K562 (cell line): Measurements from ENCODE around the gene NRP2. TPM values are rescaled to one million over a fixed set of nuclear protein-coding genes. Genes with fewer than 3 reads are reported as not detected.

Experiments used
- ATAC-seq: fragments of 200-7000 bp; cut with Tn5 transposase; 3 replicates; pipeline ENCODE4 v1.9.1; 2020; ENCODE audit warnings: moderate library complexity
- BruUV-seq: library from RNA; stranded (reverse); fragments of 400-500 nt; replicated peaks from 2 replicates; lab custom pipeline; 2021; lab: Mats Ljungman, UMichigan
- CTCF ChIA-PET: fragments of 300-600 bp; formaldehyde crosslinking; extraction: SDS; loops from one replicate; lab custom pipeline; 2021; ENCODE audit warnings: low intra/inter-chr PET ratio; lab: Yijun Ruan, JAX
- POLR2A ChIA-PET: fragments of 300-600, 350-650 bp; sonication (Branson Sonifier 250); formaldehyde crosslinking; extraction: SDS; loops from one replicate; lab custom pipeline; 2021; ENCODE audit warnings: antibody characterized with exemption, inconsistent platforms; lab: Yijun Ruan, JAX
- DNase-seq, 4 experiments: peaks; one replicate each; pipeline versions ENCODE4 v3.0.0 to v3.0.0-alpha.2; 2011 to 2018; ENCODE audit warnings: low spot score in 3 of 4, mixed read lengths in 3 of 4; ENCODE audit errors: extremely low read depth in 1 of 4
- FAIRE-seq: peaks from 2 replicates; lab custom pipeline; 2011; peaks lifted over from hg19 to GRCh38; lab: Jason Lieb, UNC
- H2AFZ ChIP-seq: 2 replicates; pipeline ENCODE4 v1.6.0; 2011; ENCODE audit warnings: low read depth, low read length, control low read depth, inconsistent platforms
- H3K27ac ChIP-seq: fragments of 200-600 bp; 3 replicates; pipeline ENCODE4 v1.8.0; 2011; ENCODE audit warnings: low read depth, mild to moderate bottlenecking, control low read depth, inconsistent platforms, low read length, moderate library complexity, mixed read lengths; ENCODE audit errors: extremely low read depth
- H3K27me3 ChIP-seq, 2 experiments: fragments of 300-600 bp in 1 of 2; 2 replicates in 1 of 2; 3 replicates in 1 of 2; pipeline versions ENCODE4 v1.6.0 to v1.8.0; 2011; ENCODE audit warnings: inconsistent platforms in 2 of 2, low read length in 2 of 2, mild to moderate bottlenecking in 1 of 2, mixed read lengths in 1 of 2, moderate library complexity in 1 of 2; ENCODE audit not compliant: control insufficient read depth in 2 of 2, insufficient read depth in 2 of 2
- H3K36me3 ChIP-seq: fragments of 300-600 bp; 3 replicates; pipeline ENCODE4 v1.8.0; 2011; ENCODE audit warnings: mild to moderate bottlenecking, low read length, inconsistent platforms; ENCODE audit not compliant: control insufficient read depth, insufficient read depth
- H3K4me1 ChIP-seq, 2 experiments: fragments of 200-600 bp in 1 of 2; replicated peaks in 1 of 2; 2 replicates in 1 of 2; 3 replicates in 1 of 2; pipeline versions ENCODE4 v1.5.1 to v1.8.0; 2011; ENCODE audit warnings: inconsistent platforms in 2 of 2, low read length in 2 of 2, mild to moderate bottlenecking in 1 of 2, mixed read lengths in 1 of 2, moderate library complexity in 1 of 2; ENCODE audit not compliant: control insufficient read depth in 2 of 2, insufficient read depth in 2 of 2
- H3K4me2 ChIP-seq: 2 replicates; pipeline ENCODE4 v1.6.1; 2011; ENCODE audit warnings: low read length, control low read depth, inconsistent platforms, mixed read lengths; ENCODE audit not compliant: insufficient read depth
- H3K4me3 ChIP-seq: fragments of 200-600 bp; sonication (generic), shearing (Covaris generic); 2 replicates; pipeline ENCODE4 v1.5.1; 2016; ENCODE audit warnings: control low read depth, inconsistent platforms
- H3K79me2 ChIP-seq: fragments of 200-600 bp; 3 replicates; pipeline ENCODE4 v1.8.0; 2011; ENCODE audit warnings: low read length, inconsistent platforms; ENCODE audit not compliant: control insufficient read depth, insufficient read depth
- H3K9ac ChIP-seq, 2 experiments: 2 replicates each; pipeline versions ENCODE4 v1.6.0 to v1.6.1; 2011; ENCODE audit warnings: low read depth in 2 of 2, low read length in 2 of 2, control low read depth in 1 of 2, inconsistent platforms in 1 of 2, mild to moderate bottlenecking in 1 of 2, mixed read lengths in 1 of 2; ENCODE audit not compliant: insufficient read depth in 1 of 2
- H3K9me1 ChIP-seq: one replicate; pipeline ENCODE4 v1.6.0; 2011; ENCODE audit warnings: inconsistent platforms, mild to moderate bottlenecking, low read length, moderate library complexity; ENCODE audit not compliant: control insufficient read depth, insufficient read depth
- H3K9me3 ChIP-seq: replicated peaks from 2 replicates; pipeline ENCODE4 v1.5.1; 2011; ENCODE audit warnings: low read depth, low read length, inconsistent platforms; ENCODE audit not compliant: control insufficient read depth, insufficient read depth
- H4K20me1 ChIP-seq: replicated peaks from 2 replicates; pipeline ENCODE4 v1.6.1; 2011; ENCODE audit warnings: low read length, inconsistent platforms, mixed read lengths; ENCODE audit not compliant: control insufficient read depth, insufficient read depth
- HIVEP1 ChIP-seq: fragments of 250-450 bp; sonication (Bioruptor Pico); IDR thresholded peaks from 2 replicates; pipeline ENCODE4 v1.4.0; 2020; ENCODE audit warnings: mild to moderate bottlenecking
- KLF16 ChIP-seq: IDR thresholded peaks from 2 replicates; pipeline ENCODE4 v1.6.1; 2016; ENCODE audit warnings: antibody characterized with exemption
- SMAD3 ChIP-seq: fragments of 450-650 bp; formaldehyde crosslinking; conservative IDR thresholded peaks from 2 replicates; pipeline ENCODE4 v1.4.0; 2020; ENCODE audit warnings: mild to moderate bottlenecking
- TSHZ1 ChIP-seq: fragments of 250-450 bp; sonication (Bioruptor Pico); IDR thresholded peaks from 2 replicates; pipeline ENCODE4 v1.4.0; 2020; ENCODE audit warnings: mild to moderate bottlenecking, moderate library complexity
- ZBTB7A ChIP-seq: IDR thresholded peaks from 2 replicates; pipeline ENCODE4 v1.6.1; 2011; ENCODE audit warnings: low read depth, mild to moderate bottlenecking, low read length, moderate library complexity, borderline replicate concordance; ENCODE audit not compliant: control insufficient read depth
- ZNF239 ChIP-seq: fragments of 250-450 bp; sonication (Bioruptor Pico); IDR thresholded peaks from 2 replicates; pipeline ENCODE4 v1.4.0; 2020; ENCODE audit warnings: mild to moderate bottlenecking
- WGBS: fragments of 100-300 bp; shearing (Covaris generic); methylation state at CpG from one replicate; pipeline ENCODE4 v1.1.6; 2016; ENCODE audit warnings: low coverage, mixed read lengths; ENCODE audit not compliant: insufficient coverage; ENCODE audit errors: missing lambda C conversion rate; 5-methylcytosine and 5-hydroxymethylcytosine counted together
- in situ Hi-C: fragments of 300-500 bp; cut with MboI; formaldehyde crosslinking; loops from 4 replicates; pipeline ENCODE4 v1.15.0; 2018; ENCODE audit warnings: inconsistent platforms, mixed read lengths
- intact Hi-C: fragments of 100-400 bp; cut with micrococcal nuclease; formaldehyde crosslinking; loops from 2 replicates; pipeline ENCODE4 v1.14.2; 2022
- polyA plus RNA-seq, 8 experiments: library from polyadenylated mRNA; depleted of rRNA in 4 of 8; stranded (reverse) in 5 of 8; unstranded in 3 of 8; fragments of >200 nt; fragmentation: Nextera tagmentation in 2 of 8; fragmentation: Illumina TruSeq in 1 of 8; extraction: Ambion mirVana in 2 of 8; extraction: Trizol in 1 of 8; gene quantifications; 2 replicates each; pipeline versions ENCODE4 v1.2.1 to v1.2.3, GENCODE V29; 2011 to 2014; ENCODE audit warnings: inconsistent platforms in 1 of 8, missing spikeins in 1 of 8
- total RNA-seq, 7 experiments: library from RNA; depleted of rRNA in 6 of 7; stranded (reverse); fragments of >200 nt in 6 of 7; fragmentation: Illumina TruSeq in 2 of 7; extraction: Trizol in 2 of 7; gene quantifications; 2 replicates each; pipeline versions ENCODE4 v1.2.1 to v1.2.3, GENCODE V29; 2011 to 2021; ENCODE audit warnings: low replicate concordance in 1 of 7

NRP2 gene
- total and polyA plus RNA-seq, 9 of the 15 experiments (the other 6 are each of a cell fraction or from before 2014, with no cell fraction given) = 0.05 to 0.31 (median 0.15) TPM; not detected in 5

GRCh38 chr2:205640716-205641115 is 41.6 kb upstream of the NRP2 start:
- Histone ChIP-seq H4K20me1 (no peaks in the 10 kb centered on the region), H3K9ac (no peak overlapping the region), H3K9me1 (no peaks in the 10 kb centered on the region), H3K4me2 (no peak overlapping the region), H3K9me3 (no peaks in the 10 kb centered on the region), H3K27me3 (peaks cover 0 to 4% of the 10 kb centered on the region in 2 experiments; a peak in 1 of 5 replicates), H2AFZ (no peak overlapping the region), H3K4me3 (no peak overlapping the region), H3K4me1 (no peaks in the 10 kb centered on the region), H3K79me2 (no peaks in the 10 kb centered on the region), H3K36me3 (no peaks in the 10 kb centered on the region), H3K27ac (no peak overlapping the region)
- WGBS = 0% methylated on average over 4 of the region's 4 CpGs
- in situ Hi-C loops = no loop called here
- BruUV-seq = no TSS peak
- DNase-seq = no peak
- CTCF ChIA-PET = no interaction called here
- ATAC-seq = no peak
- TF ChIP-seq ZBTB7A (no peak), KLF16 (no peak)
- intact Hi-C loops = no loop called here
- POLR2A ChIA-PET = no interaction called here
- FAIRE-seq = no peak

- CTCF ChIA-PET = no interaction called here
- Histone ChIP-seq H3K27ac (no peak overlapping the region), H3K9me1 (no peaks in the 10 kb centered on the region), H3K4me2 (no peak overlapping the region), H3K4me1 (no peaks in the 10 kb centered on the region), H3K79me2 (no peaks in the 10 kb centered on the region), H3K4me3 (no peak overlapping the region), H3K9ac (no peak overlapping the region), H3K9me3 (no peaks in the 10 kb centered on the region), H2AFZ (no peak overlapping the region), H3K36me3 (no peaks in the 10 kb centered on the region), H4K20me1 (no peaks in the 10 kb centered on the region), H3K27me3 (peaks cover 0 to 4% of the 10 kb centered on the region in 2 experiments; a peak in 1 of 5 replicates)
- ATAC-seq (no peak), FAIRE-seq (no peak), DNase-seq (no peak)
- intact Hi-C loops (no loop called here), in situ Hi-C loops (no loop called here)
- TF ChIP-seq HIVEP1 = no peak
- no peak for TF ChIP-seq TSHZ1
- no peak for TF ChIP-seq SMAD3 (CRISPR knock-in tag)
- no peak for TF ChIP-seq ZNF239
- POLR2A ChIA-PET = no interaction called here
- WGBS = 0% methylated on average over 5 of the region's 6 CpGs
- no TSS peak for BruUV-seq
Measured at GRCh38 chr2:205642599-205643356, 39.5 kb upstream of the NRP2 start.
